UCSD-AML1 (cell line): ENCODE data around the gene DAAM1.

Experiments used
- DNase-seq: peaks from one replicate; lab custom pipeline; 2025; ENCODE audit not compliant: unreplicated experiment; lab: John Stamatoyannopoulos, UW

The DAAM1 gene

GRCh38 chr14:59417311-59417710 is 228.8 kb downstream of the DAAM1 start:
- no peak for DNase-seq

- DNase-seq = no peak
Measured at GRCh38 chr14:59419303-59419702, 230.8 kb downstream of the DAAM1 start.
